ENCODE results near the gene HOXD4.
A peak's percentile ranks its signal among the peaks of the same experiment; 100 is the strongest.

The HOXD4 gene

GRCh38 chr2:176151442-176152287 is at the start of gene HOXD4:
TSS of gene HOXD4 (plus strand) at chr2:176151550. CDS start at chr2:176151634, 84 bp downstream.
- FAIRE-seq (peak; percentile 45), DNase-seq (ENCODE audit: low spot score) (no peak)

GRCh38 chr2:176101842-176102241 is 49.5 kb upstream of the HOXD4 start:
- no peak for FAIRE-seq

GRCh38 chr2:176102309-176102866 is 49.0 kb upstream of the HOXD4 start:
- DNase-seq (ENCODE audit: low spot score) (no peak), FAIRE-seq (no peak)

More at GRCh38 chr2:176101842-176102241, 49.5 kb upstream of the HOXD4 start:
- no peak for DNase-seq (ENCODE audit: low spot score)

GRCh38 chr2:176103194-176103593 is 48.2 kb upstream of the HOXD4 start:
- no peak for FAIRE-seq
- DNase-seq (ENCODE audit: low spot score) = no peak

- FAIRE-seq (no peak), DNase-seq (ENCODE audit: low spot score) (no peak)
Measured at GRCh38 chr2:176103742-176104315, 47.5 kb upstream of the HOXD4 start.

GRCh38 chr2:176104316-176105077 is 46.9 kb upstream of the HOXD4 start:
- FAIRE-seq = peak; percentile 90
- DNase-seq (ENCODE audit: low spot score) = peak; percentile 90

- DNase-seq (ENCODE audit: low spot score) = peak; percentile 21
- no peak for FAIRE-seq
Measured at GRCh38 chr2:176105078-176105729, 46.1 kb upstream of the HOXD4 start.

GRCh38 chr2:176105730-176106580 is 45.4 kb upstream of the HOXD4 start:
- FAIRE-seq (no peak), DNase-seq (ENCODE audit: low spot score) (no peak)

- DNase-seq (ENCODE audit: low spot score) (peak; percentile 61), FAIRE-seq (no peak)
Measured at GRCh38 chr2:176106581-176107539, 44.5 kb upstream of the HOXD4 start, which contains the start of gene HOXD11. TSS of gene HOXD11 (plus strand) at chr2:176107280. CDS start at chr2:176107356, 76 bp downstream.

- no peak for FAIRE-seq
- no peak for DNase-seq (ENCODE audit: low spot score)
Measured at GRCh38 chr2:176107731-176108181, 43.6 kb upstream of the HOXD4 start.

GRCh38 chr2:176109192-176109901 is 42.0 kb upstream of the HOXD4 start:
- FAIRE-seq = no peak

GRCh38 chr2:176109946-176110345 is 41.4 kb upstream of the HOXD4 start:
- no peak for DNase-seq (ENCODE audit: low spot score)
- no peak for FAIRE-seq

More at GRCh38 chr2:176109192-176109901, 42.0 kb upstream of the HOXD4 start:
- DNase-seq (ENCODE audit: low spot score) = no peak

GRCh38 chr2:176110415-176111308 is 40.7 kb upstream of the HOXD4 start:
- no peak for FAIRE-seq
- no peak for DNase-seq (ENCODE audit: low spot score)

GRCh38 chr2:176111309-176111663 is 40.1 kb upstream of the HOXD4 start:
- FAIRE-seq = no peak
- no peak for DNase-seq (ENCODE audit: low spot score)

GRCh38 chr2:176111846-176112374 is 39.4 kb upstream of the HOXD4 start:
- no peak for DNase-seq (ENCODE audit: low spot score)
- no peak for FAIRE-seq

GRCh38 chr2:176112375-176113302 is 38.7 kb upstream of the HOXD4 start:
- DNase-seq (ENCODE audit: low spot score) = no peak
- no peak for FAIRE-seq
